Fibroblast of lung (primary cell): ENCODE results near the gene PSME4.

ENCODE experiments used
- CTCF ChIP-seq, 2 donors: IDR thresholded peaks in 1 of 2; conservative IDR thresholded peaks in 1 of 2; 1 replicate in 1 of 2; 2 replicates in 1 of 2; pipeline ENCODE4 v1.5.1; 2011 to 2012; ENCODE audit warnings: low read length in 2 of 2, control low read depth in 1 of 2, inconsistent platforms in 1 of 2, low read depth in 1 of 2, mild to moderate bottlenecking in 1 of 2
- EZH2 ChIP-seq: IDR thresholded peaks from 2 replicates; pipeline ENCODE4 v1.5.1; 2012; ENCODE audit warnings: low read length, control low read depth, mild to moderate bottlenecking; ENCODE audit errors: missing control alignments

- TF ChIP-seq EZH2 (no peak), CTCF (conservative IDR thresholded peaks at IDR 0.05 in 1 of 2, IDR thresholded peaks at IDR 0.05 in 1 of 2; ENCODE audit: low read depth in 1 of 2, low read length in 2 of 2) (no peak)
Observed at GRCh38 chr2:53867773-53868172, 103.0 kb downstream of the PSME4 start.
